Activated CD4-positive, alpha-beta T cell treated with anti-CD3 and anti-CD28 coated beads, Interleukin-2, amount 10 ng/mL, durations not matched to agents 24 days and 14 days (primary cell): ENCODE results near the gene SIX5. TPM values are rescaled to one million over a fixed set of nuclear protein-coding genes. Genes with fewer than 3 reads are reported as not detected.
A peak's percentile ranks its signal among the peaks of the same experiment; 100 is the strongest.
"Not testable (repeated sequence)": the region's sequence is repeated elsewhere in the genome, so short reads cannot be mapped to it uniquely, and the experiment has no call there.

Experiments
- DNase-seq: peaks from one replicate; pipeline ENCODE4 v3.0.0; 2022
- H3K27ac Mint-ChIP-seq: one replicate; pipeline ENCODE4 v1.8.0; 2022; ENCODE audit warnings: mild to moderate bottlenecking, mixed read lengths
- H3K27me3 Mint-ChIP-seq: one replicate; pipeline ENCODE4 v1.8.0; 2022; ENCODE audit warnings: mixed read lengths
- H3K36me3 Mint-ChIP-seq: one replicate; pipeline ENCODE4 v1.8.0; 2022; ENCODE audit warnings: low read depth, mild to moderate bottlenecking, mixed read lengths
- H3K4me1 Mint-ChIP-seq: one replicate; pipeline ENCODE4 v1.8.0; 2021; ENCODE audit warnings: mixed read lengths
- H3K4me3 Mint-ChIP-seq: one replicate; pipeline ENCODE4 v1.8.0; 2022; ENCODE audit warnings: mild to moderate bottlenecking, moderate library complexity, mixed read lengths
- H3K9me3 Mint-ChIP-seq: one replicate; pipeline ENCODE4 v1.8.0; 2021; ENCODE audit warnings: mixed read lengths
- intact Hi-C: fragments of 100-400 bp; cut with micrococcal nuclease; formaldehyde crosslinking; loops from one replicate; pipeline ENCODE4 v1.15.1; 2023
- total RNA-seq: library from RNA; stranded (reverse); gene quantifications from 2 replicates; pipeline ENCODE4 v1.2.3, GENCODE V29; 2022

Gene SIX5
- total RNA-seq, 1 donor from 2014 or later, result 4.3 TPM

GRCh38 chr19:45804140-45804958 lies 35.3 kb upstream of the SIX5 start:
- intact Hi-C loops, result no loop called here
- H3K4me1 Mint-ChIP-seq, result peaks cover 4% of the 10 kb centered on the region
- no peaks in the 10 kb centered on the region for H3K36me3 Mint-ChIP-seq
- H3K27me3 Mint-ChIP-seq, result peaks cover 27% of the 10 kb centered on the region
- no peak for DNase-seq
- H3K27ac Mint-ChIP-seq, result no peak overlapping the region
- H3K9me3 Mint-ChIP-seq, result no peaks in the 10 kb centered on the region
- H3K4me3 Mint-ChIP-seq, result no peak overlapping the region

GRCh38 chr19:45801603-45802175 lies 32.6 kb upstream of the SIX5 start:
- intact Hi-C loops, result no loop called here

GRCh38 chr19:45800070-45800553 lies 31.1 kb upstream of the SIX5 start:
- Mint-ChIP-seq H3K27ac (no peak overlapping the region), H3K36me3 (no peaks in the 10 kb centered on the region), H3K9me3 (no peaks in the 10 kb centered on the region), H3K27me3 (peaks cover 54% of the 10 kb centered on the region), H3K4me1 (peaks cover 6% of the 10 kb centered on the region), H3K4me3 (no peak overlapping the region)
- intact Hi-C loops, result no loop called here
- DNase-seq, result no peak

More at GRCh38 chr19:45801603-45802175, 32.6 kb upstream of the SIX5 start:
- peaks cover 46% of the 10 kb centered on the region for H3K27me3 Mint-ChIP-seq
- no peaks in the 10 kb centered on the region for H3K9me3 Mint-ChIP-seq
- no peak overlapping the region for H3K27ac Mint-ChIP-seq
- DNase-seq, result no peak
- H3K36me3 Mint-ChIP-seq, result no peaks in the 10 kb centered on the region
- no peak overlapping the region for H3K4me3 Mint-ChIP-seq
- H3K4me1 Mint-ChIP-seq, result peaks cover 8% of the 10 kb centered on the region

DNA sequence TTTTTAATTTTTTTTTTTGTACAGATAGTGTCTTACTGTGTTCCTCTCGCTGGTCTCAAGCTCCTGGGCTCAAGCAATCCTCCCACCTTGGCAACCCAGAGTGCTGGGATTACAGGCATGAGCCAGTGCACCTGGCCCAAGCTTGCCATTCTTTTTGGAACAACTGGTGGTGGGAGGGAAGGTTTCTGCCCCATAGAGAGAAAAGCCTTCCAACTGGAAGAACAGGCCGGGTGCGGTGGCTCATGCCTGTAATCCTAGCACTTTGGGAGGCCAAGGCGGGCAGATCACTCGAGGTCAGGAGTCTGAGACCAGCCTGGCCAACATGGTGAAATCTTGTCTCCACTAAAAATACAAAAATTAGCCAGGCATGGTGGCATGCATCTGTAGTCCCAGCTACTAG lies 30.5 kb upstream of the SIX5 start:
- intact Hi-C loops, result loop anchor here (1.0 kb wide), 1 partner anchor 29 kb away; no protein-coding TSS in a partner anchor
- DNase-seq, H3K27ac Mint-ChIP-seq, H3K9me3 Mint-ChIP-seq, H3K4me3 Mint-ChIP-seq, H3K36me3 Mint-ChIP-seq: not testable (repeated sequence)
- H3K4me1 Mint-ChIP-seq, result peaks cover 11% of the 10 kb centered on the region
- H3K27me3 Mint-ChIP-seq, result peaks cover 59% of the 10 kb centered on the region

- intact Hi-C loops, result loop anchor here (1.0 kb wide), 1 partner anchor 29 kb away; no protein-coding TSS in a partner anchor
- H3K27me3 Mint-ChIP-seq, result peaks cover 62% of the 10 kb centered on the region
- H3K27ac Mint-ChIP-seq, result no peak overlapping the region
- H3K4me1 Mint-ChIP-seq, result peaks cover 11% of the 10 kb centered on the region
- H3K4me3 Mint-ChIP-seq, result no peak overlapping the region
- H3K9me3 Mint-ChIP-seq, result no peaks in the 10 kb centered on the region
- peaks cover 1% of the 10 kb centered on the region for H3K36me3 Mint-ChIP-seq
- peak; percentile 89 for DNase-seq
Observed at GRCh38 chr19:45798995-45799517, 30.0 kb upstream of the SIX5 start.

- H3K9me3 Mint-ChIP-seq, result no peaks in the 10 kb centered on the region
- DNase-seq, result no peak
- intact Hi-C loops, result no loop called here
- H3K27me3 Mint-ChIP-seq, result peaks cover 58% of the 10 kb centered on the region
- peak overlapping the region; percentile 73 for H3K27ac Mint-ChIP-seq
- H3K4me3 Mint-ChIP-seq, result peak overlapping the region; percentile 16
- peaks cover 38% of the 10 kb centered on the region for H3K4me1 Mint-ChIP-seq
- H3K36me3 Mint-ChIP-seq, result peaks cover 20% of the 10 kb centered on the region
Observed at GRCh38 chr19:45794627-45795026, 25.6 kb upstream of the SIX5 start.

DNA sequence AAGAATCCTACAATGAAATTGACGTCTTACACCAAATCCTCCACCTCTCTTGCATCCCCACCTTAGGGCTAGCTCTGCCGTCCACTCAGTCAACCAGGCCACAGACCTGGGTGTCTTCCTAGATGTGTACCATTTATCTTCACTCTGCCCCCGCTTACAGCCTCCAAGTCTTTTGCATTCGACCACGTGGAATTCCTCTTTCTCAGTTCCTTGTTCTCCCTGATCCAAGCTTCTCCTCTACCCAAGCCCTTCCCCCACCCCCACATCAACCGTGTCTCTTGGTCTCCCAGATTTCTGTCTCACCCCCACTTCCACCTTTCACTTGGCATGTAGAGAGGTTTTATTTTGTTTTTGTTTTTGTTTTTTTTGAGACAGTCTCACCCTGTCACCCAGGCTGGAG lies 24.8 kb upstream of the SIX5 start:
- peaks cover 60% of the 10 kb centered on the region for H3K27me3 Mint-ChIP-seq
- intact Hi-C loops, result loop anchor here (2.0 kb wide), 1 partner anchor 201 kb away; the partner anchor contains the start of gene CCDC61
- H3K4me1 Mint-ChIP-seq, result peaks cover 34% of the 10 kb centered on the region
- no peaks in the 10 kb centered on the region for H3K9me3 Mint-ChIP-seq
- no peak for DNase-seq
- peak overlapping the region; percentile 21 for H3K4me3 Mint-ChIP-seq
- peak overlapping the region; percentile 71 for H3K27ac Mint-ChIP-seq
- H3K36me3 Mint-ChIP-seq, result peaks cover 28% of the 10 kb centered on the region

GRCh38 chr19:45793178-45793564 lies 24.1 kb upstream of the SIX5 start:
- no peak for DNase-seq
- Mint-ChIP-seq H3K27ac (peak overlapping the region; percentile 89), H3K4me3 (peak overlapping the region; percentile 52), H3K9me3 (no peaks in the 10 kb centered on the region), H3K27me3 (peaks cover 62% of the 10 kb centered on the region), H3K36me3 (peaks cover 35% of the 10 kb centered on the region), H3K4me1 (peaks cover 32% of the 10 kb centered on the region)
- intact Hi-C loops, result loop anchor here (2.0 kb wide), 1 partner anchor 202 kb away; the partner anchor contains the start of gene CCDC61

DNA sequence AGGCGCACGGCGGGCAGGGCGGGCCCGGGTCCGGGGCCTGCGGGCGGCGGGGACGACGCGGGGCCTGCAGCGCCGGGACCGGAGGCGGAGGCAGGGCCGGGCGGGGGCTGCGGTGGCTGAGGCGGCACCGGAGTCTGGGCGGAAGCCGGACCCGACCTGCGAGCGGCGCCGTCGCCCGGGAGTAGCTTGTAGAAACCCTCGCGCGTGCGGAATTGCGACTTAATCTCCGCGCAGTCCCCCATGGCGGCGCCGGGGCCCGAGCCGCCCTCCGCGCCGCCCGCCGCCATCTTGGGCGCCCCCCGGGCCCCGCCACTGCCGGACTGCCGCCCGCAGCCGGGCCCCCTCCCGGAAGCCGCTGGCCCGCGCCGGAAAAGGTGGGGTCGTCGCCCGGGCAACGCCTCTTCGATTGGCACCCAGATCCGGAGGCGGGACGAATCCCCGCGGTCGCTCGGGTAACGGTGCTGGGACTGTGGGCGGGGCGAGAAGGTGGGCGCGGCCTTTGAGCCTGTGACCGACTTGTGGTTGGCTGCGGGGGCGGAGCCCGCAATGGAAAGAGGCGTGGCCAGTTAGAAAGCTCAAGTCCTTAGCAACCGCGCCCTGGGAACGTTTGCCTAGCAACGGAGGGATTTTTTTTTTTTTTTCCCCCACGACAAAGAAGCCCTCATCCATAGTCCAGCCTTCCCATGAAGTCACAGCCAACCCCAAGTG lies 23.6 kb upstream of the SIX5 start, which contains the start of gene DMWD:
DMWD (minus strand) TSS at position 376 of the 708 bp plus-strand sequence; CDS start at position 287, 89 bp downstream.
- DNase-seq, result peak; percentile 100
- H3K4me1 Mint-ChIP-seq, result peaks cover 32% of the 10 kb centered on the region
- peak within 1 kb of the TSS; percentile 90 for H3K4me3 Mint-ChIP-seq
- H3K9me3 Mint-ChIP-seq, result no peaks in the 10 kb centered on the region
- H3K36me3 Mint-ChIP-seq, result peaks cover 40% of the 10 kb centered on the region
- H3K27ac Mint-ChIP-seq, result peak within 1 kb of the TSS; percentile 89
- intact Hi-C loops, result loop anchor here (1.0 to 2.0 kb wide), 3 partner anchors 13 to 202 kb away; partner anchors contain the start of gene CCDC61
- H3K27me3 Mint-ChIP-seq, result peaks cover 61% of the 10 kb centered on the region

GRCh38 chr19:45791744-45792469 lies 22.9 kb upstream of the SIX5 start:
- H3K27me3 Mint-ChIP-seq, result peaks cover 61% of the 10 kb centered on the region
- H3K9me3 Mint-ChIP-seq, result no peaks in the 10 kb centered on the region
- H3K4me3 Mint-ChIP-seq, result peak overlapping the region; percentile 90
- peaks cover 32% of the 10 kb centered on the region for H3K4me1 Mint-ChIP-seq
- no peak for DNase-seq
- peaks cover 47% of the 10 kb centered on the region for H3K36me3 Mint-ChIP-seq
- H3K27ac Mint-ChIP-seq, result peak overlapping the region; percentile 78
- intact Hi-C loops, result loop anchor here (1.0 to 2.0 kb wide), 3 partner anchors 13 to 203 kb away; partner anchors contain the start of gene CCDC61

GRCh38 chr19:45790942-45791341 lies 21.9 kb upstream of the SIX5 start:
- Mint-ChIP-seq H3K4me3 (peak overlapping the region; percentile 90), H3K27ac (peak overlapping the region; percentile 80), H3K4me1 (peaks cover 32% of the 10 kb centered on the region), H3K9me3 (no peaks in the 10 kb centered on the region), H3K27me3 (peaks cover 51% of the 10 kb centered on the region), H3K36me3 (peaks cover 53% of the 10 kb centered on the region)
- peak; percentile 88 for DNase-seq
- intact Hi-C loops, result no loop called here

DNA sequence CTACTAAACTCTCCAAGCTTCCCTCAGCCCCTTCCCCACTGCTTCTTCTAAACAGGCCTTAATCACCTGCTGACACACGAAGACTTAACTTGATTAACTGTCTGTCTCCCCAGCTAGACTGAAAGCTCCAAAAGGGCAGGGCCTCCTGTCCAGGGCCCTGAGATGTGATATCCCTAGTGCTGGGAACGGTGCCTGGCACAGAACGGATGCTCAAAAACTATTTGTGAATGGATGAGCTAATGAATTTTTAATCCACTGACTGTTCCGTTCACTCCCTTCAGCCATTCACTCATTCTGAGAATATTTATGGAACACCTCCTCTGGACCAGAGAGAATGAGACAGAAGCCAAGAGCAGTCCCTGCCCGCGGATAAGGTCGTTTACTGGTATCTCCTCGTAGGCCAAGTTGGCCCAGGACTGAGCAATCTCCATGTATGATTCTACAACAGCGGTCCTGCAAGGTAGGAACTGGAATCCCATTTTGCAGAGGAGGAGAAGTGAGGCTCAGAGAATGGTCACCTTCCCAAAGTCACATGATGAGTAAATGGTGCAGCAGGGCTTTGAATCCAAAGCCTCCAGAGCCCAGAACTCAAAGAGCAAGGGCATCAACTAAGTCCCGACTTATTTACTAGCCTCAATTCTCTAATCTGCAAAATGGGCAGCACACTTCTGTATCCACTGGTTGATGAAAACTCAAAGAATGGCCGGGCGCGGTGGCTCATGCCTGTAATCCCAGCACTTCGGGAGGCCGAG lies 20.2 kb upstream of the SIX5 start:
- DNase-seq, result no peak
- no peak overlapping the region for H3K4me3 Mint-ChIP-seq
- no peaks in the 10 kb centered on the region for H3K9me3 Mint-ChIP-seq
- H3K27me3 Mint-ChIP-seq, result peaks cover 39% of the 10 kb centered on the region
- no peak overlapping the region for H3K27ac Mint-ChIP-seq
- H3K36me3 Mint-ChIP-seq, result peaks cover 54% of the 10 kb centered on the region
- peaks cover 27% of the 10 kb centered on the region for H3K4me1 Mint-ChIP-seq
- intact Hi-C loops, result no loop called here
